HuH-7.5 (cell line): ENCODE measurements around the gene ZNF223.

Source experiments
- DNase-seq: peaks from one replicate; pipeline ENCODE4 v3.0.0; 2011; ENCODE audit warnings: low spot score

Gene ZNF223

DNA sequence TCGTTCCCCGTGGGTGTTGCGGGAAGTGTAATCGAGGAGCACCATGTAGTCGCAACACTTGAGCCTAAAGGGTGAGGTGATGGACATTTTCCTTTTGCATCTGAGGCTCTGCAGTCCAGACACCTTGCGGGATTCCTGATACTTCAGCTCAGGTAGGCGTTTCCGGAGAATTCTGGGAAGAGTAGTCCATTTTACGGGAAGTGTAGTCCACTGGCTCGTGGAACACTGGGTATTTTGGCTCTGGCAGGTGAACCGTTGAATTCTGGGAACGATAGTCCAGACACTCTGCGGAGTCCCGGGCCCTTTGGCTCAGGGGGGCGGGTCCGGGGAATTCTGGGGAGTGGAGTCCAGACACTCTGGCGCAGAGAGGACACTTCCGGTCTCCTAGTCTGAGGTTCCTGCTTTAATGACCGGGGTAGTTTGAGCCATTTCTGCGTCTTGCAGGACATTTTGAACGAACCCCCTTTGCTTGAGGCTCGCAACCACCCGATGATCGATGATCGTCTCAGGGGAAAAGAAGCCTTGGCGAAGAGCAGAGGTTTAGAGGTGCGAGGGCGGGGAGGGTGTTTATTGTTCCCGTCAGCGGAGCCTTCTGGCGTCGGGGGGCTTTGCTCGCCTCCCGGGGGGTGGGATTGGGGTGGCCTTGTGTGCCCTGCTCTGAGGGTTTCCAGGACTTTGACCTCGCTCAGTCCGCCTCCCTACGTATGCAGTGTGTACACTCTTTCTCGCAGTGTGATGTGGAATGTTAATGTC, at the start of gene ZNF223:
ZNF223 (plus strand) TSS at position 387 of the 753 bp plus-strand sequence. CDS start 3,141 bp downstream, outside the sequence.
- peak; percentile 86 for DNase-seq

DNA sequence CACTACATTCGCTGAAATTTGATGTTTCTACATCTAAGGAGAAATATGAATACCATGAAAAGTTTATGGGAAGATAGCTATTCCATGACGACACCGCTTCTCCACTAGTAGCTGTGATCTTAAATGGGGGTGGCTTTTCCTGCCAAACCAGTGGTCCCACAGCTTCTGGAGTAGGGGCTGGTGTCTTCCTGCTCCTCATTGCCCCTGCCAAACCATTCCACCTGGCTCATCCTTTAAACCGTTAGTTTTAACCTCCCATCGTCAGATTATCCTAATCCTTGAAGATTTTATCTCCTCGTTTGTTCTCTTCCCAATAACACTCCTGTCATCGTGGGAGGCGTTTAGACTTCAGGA, 49.6 kb upstream of the ZNF223 start:
- no peak for DNase-seq

DNA sequence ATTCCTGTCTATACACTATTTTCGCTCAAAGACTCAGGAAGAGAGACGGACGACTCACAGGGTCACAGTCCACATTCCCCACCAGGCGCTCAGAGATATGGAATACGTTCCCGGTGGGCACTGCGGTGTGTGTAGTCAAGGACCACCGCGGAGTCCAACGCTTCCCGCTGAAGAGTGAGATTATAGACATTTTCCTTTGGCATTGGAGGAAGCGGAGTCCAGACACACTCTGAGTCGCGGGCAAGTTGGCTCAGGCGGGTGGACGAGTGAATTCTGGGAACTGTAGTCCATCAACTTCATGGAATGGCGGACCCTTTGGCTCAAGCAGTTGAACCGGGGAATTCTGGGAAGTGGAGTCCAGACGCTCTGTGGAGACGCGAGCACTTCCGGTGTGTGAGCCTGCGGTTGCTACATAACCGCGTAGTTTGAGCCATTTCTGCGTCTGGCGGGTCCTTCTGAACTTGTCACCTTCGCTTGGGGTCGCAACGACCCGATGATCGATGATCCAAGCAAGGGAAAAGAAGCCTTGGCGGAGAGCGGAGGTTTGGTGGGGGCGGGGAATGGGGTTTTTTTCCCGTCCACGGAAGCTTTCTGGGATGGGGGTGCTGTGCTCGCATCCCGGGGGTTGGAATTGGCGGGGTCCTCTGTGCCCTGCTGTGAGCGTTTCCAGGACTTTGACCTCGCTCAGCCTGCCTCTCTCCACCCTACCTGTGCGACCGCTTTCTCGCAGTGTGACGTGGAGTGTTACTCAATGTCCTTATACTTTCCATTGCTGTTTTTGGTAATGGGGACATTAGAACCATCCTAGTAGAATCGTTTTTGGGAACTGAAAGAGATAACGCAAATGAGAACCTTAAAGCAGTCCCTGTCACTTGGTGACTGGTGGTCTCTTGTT, 49.0 kb upstream of the ZNF223 start, which contains the start of gene ZNF230:
ZNF230 (plus strand) TSS at position 392 of the 895 bp plus-strand sequence. CDS start 4,122 bp downstream, outside the sequence.
- DNase-seq: peak; percentile 64

DNA sequence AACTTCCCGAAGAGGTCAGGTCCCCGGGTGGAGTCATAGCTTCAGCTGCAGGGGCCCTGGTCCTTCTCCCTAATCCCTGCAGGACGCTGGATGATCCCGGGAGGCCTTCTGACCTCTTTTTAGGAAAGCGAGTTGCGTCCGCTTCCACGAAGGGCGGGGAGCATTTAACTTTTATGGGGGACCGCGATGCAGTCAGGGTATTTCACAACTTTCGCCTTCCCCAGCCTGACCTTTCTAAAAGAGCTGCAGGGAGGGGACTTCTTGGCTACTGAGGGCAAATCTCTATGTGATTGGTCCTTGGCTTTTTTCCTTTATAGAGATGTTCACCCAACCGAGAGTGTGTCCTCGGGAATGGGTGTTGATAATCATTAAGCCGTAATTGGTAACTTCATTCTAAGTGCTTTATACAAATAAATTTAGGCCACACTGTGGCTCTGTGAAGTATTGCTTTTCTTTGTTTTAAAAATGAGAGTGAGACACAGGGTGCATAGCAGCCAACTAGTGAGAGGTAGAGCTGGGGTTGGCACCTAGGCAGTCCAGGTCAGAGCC, 48.3 kb upstream of the ZNF223 start:
- DNase-seq: no peak

DNA sequence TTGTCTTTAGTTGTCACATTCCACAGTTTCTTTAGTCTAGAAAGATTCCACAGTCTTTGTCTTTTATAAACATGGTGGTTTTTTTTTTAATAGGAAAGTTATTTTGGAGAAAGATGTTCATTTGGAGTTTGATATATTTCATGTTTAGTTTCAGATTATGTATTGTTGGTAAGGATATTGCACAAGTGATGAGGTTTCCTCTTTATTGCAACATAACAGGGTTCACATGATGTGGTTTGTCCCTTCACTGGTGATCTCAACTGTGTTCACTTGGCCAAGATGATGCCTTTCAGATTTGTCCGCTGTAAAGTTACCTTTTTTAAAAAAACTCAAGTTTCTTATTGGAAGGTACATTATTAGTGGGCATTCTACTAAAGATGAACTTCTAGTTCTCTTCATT, 45.9 kb upstream of the ZNF223 start:
- no peak for DNase-seq

DNA sequence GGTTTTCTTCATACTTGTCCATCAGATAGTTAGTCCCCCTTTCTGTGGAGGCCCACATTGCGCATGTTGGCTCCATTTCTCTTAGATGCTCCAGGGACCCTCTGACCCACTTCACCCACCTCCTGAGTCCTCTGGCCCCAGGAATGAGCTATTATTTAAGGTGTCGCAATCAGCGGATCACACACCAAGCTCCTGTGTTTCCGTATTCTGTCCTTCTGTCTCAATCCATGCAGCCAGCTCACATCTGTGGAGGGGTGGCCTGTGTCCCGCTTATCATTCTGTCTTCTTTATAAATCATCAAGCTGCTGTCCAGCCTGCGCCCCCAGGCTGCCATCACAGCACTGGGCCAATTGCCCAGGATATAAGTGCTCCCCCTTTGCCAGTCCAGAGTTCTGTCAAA, 44.4 kb upstream of the ZNF223 start:
- DNase-seq: no peak

DNA sequence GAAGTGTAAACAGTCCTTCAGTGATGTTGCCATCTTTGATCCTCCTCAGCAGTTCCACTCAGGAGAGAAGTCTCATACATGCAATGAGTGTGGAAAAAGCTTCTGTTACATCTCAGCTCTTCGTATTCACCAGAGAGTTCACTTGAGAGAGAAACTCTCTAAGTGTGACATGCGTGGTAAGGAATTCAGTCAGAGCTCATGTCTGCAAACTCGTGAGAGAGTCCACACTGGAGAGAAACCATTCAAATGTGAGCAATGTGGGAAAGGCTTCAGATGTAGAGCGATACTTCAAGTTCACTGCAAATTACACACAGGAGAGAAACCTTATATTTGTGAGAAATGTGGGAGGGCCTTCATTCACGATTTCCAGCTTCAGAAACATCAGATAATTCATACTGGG, 41.4 kb upstream of the ZNF223 start:
- DNase-seq: no peak

DNA sequence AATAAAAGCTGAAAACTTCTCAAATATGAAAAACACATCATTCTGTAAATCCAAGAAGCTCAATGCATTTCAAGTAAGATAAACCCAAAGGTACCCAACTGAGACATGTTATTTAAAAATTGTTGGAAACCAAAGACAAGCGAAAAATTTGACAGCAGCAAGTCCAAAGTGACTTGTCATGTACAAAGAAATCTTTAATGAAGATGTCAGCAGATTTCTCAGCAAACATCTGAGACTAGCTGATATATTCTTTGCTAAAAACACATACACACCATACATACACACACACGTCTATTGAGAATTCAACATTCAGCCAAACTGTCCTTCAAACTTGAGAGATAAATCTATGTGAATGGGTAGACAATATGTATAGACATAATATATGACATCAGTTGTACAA, 32.3 kb upstream of the ZNF223 start:
- no peak for DNase-seq

DNA sequence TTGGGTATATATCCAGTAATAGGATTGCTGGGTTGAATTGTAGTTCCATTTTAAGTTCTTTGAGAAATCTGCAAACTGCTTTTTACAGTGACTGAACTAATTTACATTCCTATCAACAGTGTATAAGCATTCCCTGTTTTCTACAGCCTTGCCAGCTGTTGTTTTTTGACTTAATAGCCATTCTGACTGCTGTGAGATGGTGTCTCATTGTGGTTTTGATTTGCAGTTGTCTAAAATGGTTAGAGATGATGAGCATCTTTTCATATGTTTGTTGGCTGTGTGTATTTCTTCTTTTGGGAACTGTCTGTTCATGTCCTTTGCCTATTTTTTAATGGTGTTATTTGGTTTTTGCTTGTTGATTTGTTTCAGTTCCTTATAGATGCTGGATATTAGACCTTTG, 30.6 kb upstream of the ZNF223 start:
- DNase-seq: no peak

DNA sequence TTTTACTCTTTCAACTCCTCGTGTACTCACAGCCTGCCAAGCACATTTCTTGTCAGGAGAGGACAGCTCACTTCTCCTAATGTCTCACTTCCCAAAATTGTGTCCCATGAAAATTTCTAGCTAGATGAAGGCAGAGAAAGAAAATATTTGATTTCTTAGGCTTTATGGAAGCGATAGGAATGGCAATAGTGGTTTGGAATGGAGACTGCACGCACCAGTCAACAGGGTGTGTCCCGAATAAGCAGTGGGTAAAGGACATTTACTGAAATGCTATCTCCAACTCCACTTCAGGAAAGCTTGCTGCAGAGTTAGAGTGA, 27.0 kb upstream of the ZNF223 start:
- no peak for DNase-seq

DNA sequence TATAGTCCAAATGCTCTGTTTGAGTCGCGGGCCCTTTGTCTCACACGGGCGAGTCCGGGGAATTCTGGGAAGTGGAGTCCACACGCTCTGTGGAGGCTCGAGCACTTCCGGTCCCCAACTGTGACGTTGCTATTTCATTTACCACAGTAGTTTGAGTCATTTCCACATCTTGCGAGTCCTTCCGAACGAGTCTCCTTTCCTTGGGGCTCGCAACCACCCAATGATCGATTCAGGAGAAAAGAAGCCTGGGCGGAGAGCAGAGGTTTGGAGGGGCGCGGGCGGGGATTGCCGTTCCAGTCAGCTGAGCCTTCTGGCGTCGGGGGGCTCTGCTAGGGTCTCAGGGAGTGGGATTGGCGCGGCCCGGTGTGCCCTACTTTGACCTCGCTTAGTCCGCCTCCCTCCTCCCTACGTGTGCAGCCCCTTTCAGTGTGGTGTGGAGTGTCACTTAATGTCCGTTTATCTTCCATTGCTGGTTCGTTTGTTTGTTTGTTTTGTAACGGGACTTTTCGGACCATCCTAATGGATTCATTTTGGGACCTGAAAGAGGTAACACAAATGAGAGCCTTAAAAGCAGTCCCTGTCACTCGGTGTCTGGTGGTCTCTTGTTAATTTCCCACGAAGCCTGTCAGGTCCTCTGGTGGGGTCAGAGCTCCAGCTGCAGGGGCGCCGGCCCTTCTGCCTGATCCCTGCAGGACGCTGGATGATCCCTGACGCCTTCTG, 26.5 kb upstream of the ZNF223 start, which contains the start of gene ZNF222:
ZNF222 (plus strand) TSS at position 163 of the 720 bp plus-strand sequence; CDS start at position 221, 58 bp downstream.
- DNase-seq: peak; percentile 20

DNA sequence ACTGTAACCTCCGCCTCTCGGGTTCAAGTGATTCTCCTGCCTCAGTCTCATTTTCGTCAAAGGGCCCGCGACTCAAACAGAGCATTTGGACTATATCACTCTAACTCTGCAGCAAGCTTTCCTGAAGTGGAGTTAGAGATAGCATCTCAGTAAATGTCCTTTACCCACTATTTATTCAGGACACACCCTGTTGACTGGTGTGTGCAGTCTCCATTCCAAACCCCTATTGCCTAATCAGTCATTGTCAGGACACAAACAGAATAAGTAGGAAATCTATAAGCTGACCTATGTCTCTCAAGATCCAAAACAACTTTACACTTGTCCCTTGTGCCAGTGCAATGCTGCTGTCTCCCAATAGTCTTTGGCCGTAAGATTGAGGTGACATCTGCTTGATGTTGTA, 25.2 kb upstream of the ZNF223 start:
- DNase-seq: no peak

DNA sequence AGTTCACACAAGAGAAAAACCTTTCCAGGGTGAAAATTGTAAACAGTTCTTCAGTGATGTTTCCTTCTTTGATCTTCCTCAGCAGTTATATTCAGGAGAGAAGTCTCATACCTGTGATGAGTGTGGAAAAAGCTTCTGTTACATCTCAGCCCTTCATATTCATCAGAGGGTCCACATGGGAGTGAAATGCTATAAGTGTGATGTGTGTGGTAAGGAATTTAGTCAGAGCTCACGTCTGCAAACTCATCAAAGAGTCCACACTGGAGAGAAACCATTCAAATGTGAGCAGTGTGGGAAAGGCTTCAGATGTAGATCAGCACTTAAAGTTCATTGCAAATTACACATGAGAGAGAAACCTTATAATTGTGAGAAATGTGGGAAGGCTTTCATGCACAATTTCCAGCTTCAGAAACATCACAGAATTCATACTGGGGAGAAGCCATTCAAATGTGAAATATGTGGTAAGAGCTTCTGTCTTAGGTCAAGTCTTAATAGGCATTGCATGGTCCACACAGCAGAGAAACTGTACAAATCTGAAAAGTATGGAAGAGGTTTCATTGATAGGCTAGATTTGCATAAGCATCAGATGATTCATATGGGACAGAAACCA, 19.7 kb upstream of the ZNF223 start:
- no peak for DNase-seq

DNA sequence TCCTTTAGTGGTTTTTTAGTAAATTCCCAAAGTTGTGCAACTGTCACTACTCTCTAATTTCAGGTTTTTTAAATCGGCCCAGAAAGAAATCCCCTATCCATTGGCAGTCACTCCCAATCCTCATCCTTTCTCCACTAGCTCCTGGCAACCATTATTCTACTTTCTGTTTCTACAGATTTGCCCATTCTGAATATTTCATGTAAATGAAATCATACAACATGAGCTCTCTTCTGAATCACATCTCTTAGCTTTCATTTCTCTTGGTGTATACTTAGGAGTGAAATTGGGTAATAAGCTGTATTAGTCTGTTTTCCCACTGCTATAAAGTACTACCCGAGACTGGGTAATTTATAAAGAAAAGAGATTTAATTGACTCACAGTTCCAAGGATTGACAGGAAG, 9.7 kb upstream of the ZNF223 start:
- no peak for DNase-seq

DNA sequence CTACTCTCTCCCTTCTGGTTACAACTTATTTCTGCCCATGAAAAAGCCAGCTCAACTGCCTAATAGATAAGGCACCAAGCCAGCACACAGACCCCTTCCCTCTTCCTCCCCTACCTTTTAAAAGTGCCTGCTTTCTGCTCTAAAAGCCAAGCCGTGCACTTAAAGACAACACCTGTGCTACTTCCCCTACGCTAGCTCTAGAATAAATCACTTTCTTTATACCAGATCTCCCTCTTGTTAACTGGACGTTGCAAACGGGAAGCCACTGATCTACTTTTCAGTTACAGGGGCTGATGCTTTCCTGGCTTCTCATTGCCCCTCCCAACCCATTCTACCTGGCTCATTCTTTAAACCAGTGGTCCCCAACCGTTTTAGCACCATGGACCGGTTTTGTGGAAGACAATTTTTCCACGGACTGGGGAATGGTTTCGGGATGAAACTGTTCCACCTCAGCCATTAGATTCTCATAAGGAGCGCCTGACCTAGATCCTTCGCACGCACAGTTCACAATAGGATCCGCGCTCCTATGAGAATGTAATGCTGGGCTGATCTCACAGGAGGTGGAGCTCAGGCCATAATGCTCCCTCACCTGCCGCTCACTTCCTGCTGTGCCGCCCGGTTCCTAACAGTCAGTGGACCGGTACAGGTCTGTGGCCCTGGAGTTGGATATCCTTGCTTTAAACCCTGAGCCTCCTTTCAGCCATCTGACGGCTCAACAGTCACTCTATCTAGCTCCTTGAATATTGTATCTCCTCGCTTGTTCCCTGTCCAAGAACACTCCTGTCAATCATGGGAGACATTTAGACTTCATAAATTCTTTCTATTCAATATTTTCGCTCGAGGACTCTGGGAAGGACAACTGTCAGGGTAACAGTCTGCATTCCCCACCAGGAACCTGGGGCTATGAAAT, 841 bp upstream of the ZNF223 start:
- DNase-seq: no peak

DNA sequence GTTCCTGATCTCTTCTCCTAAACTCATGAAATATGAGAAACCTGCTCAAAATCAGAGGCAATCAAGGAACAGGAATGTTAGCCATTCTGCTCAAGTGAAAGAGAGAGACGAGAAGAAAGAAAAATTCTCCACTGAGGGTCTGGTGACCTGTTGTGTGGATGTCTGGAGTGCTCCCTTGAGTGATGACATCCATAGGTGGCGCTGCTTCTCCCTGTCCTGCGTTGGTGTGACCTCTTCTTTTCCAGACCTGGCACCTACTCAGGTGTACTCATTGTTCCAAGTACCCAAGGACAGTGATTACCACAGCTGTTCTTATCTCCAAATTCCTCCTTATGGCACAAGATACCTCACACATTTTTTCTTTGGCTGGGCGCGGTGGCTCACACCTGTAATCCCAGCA, 4.0 kb downstream of the ZNF223 start:
- DNase-seq: no peak

DNA sequence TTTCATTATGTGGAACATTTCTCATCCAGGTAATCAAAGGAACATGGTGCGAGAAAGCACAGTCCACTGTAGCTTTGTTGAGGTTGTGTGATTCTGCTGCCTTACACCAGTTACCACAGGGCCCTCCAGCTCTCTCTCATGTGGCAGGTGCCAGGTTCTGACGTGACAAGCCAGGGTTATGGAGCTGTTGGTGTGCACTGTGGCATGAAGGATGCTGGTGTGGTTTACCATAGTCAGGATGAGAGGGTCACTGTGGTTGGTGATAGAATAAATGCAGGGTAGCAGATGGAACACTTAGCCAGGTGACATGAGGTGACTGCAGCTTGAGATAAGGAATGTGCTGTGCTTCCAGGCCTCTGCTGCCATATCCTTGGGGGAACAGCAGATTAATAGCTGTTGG, 7.4 kb downstream of the ZNF223 start:
- DNase-seq: no peak

DNA sequence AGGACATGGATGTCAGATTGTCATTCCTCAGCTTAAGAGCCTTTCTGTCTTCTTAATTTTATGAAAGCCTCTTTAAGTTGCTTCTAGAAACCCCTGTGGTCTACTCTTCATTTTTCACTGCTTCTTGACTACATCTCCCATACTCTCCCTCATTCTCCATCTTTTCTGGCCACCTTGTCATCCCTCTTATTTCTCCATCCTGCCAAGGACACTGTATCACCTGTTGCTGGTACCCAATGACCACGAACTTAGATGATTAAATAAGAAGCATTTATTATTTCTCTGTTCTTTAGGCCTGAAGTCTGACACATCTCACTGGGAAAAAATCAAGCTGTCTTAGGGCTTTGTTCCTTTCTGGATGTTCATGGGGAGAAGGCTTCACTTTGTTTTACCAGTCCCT, 9.2 kb downstream of the ZNF223 start:
- no peak for DNase-seq

DNA sequence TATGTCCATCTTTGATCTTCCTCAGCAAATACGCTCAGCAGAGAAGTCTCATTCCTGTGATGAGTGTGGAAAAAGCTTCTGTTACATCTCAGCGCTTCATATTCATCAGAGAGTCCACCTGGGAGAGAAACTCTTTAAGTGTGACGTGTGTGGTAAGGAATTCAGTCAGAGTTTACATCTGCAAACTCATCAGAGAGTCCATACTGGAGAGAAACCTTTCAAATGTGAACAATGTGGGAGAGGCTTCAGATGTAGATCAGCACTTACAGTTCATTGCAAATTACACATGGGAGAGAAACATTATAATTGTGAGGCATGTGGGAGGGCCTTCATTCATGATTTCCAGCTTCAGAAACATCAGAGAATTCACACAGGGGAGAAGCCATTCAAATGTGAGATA, 14.5 kb downstream of the ZNF223 start:
- DNase-seq: no peak

DNA sequence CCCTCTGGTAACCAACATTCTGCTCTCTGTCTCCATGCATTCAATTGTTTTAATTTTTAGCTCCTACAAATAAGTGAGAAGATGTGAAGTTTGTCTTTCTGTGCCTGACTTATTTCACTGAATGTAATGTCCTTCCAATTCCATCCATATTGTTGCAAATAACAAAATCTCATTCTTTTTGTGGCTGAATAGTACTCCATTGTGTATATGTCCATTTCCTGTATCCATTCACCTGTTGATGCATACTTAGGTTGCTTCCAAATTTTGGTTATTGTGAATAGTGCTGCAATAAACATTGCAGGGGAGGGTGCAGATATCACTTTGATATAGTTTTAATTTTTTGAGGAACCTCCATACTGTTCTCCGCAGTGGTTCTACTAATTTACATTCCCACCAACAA, 17.6 kb downstream of the ZNF223 start:
- DNase-seq: no peak
